Forelimb muscle (tissue), 1 donor: ENCODE measurements around the gene LOXHD1. TPM values are rescaled to one million over a fixed set of nuclear protein-coding genes. Genes with fewer than 3 reads are reported as not detected.

Experiments
- DNase-seq: peaks from one replicate; pipeline ENCODE4 v3.0.0-alpha.2; 2013; ENCODE audit warnings: low read depth
- polyA plus RNA-seq: library from polyadenylated mRNA; unstranded; fragments of 120-200 nt; gene quantifications from one replicate; pipeline ENCODE4 v1.2.1, GENCODE V29; 2013; ENCODE audit not compliant: insufficient read length

The LOXHD1 gene
- 3.2 TPM for polyA plus RNA-seq

GRCh38 chr18:46657115-46657955 is at the start of gene LOXHD1:
Gene LOXHD1 (minus strand): TSS chr18:46657220. CDS start chr18:46657033, 187 bp downstream.
- no peak for DNase-seq

- no peak for DNase-seq
Observed at GRCh38 chr18:46705521-46705920, 48.5 kb upstream of the LOXHD1 start.

DNA sequence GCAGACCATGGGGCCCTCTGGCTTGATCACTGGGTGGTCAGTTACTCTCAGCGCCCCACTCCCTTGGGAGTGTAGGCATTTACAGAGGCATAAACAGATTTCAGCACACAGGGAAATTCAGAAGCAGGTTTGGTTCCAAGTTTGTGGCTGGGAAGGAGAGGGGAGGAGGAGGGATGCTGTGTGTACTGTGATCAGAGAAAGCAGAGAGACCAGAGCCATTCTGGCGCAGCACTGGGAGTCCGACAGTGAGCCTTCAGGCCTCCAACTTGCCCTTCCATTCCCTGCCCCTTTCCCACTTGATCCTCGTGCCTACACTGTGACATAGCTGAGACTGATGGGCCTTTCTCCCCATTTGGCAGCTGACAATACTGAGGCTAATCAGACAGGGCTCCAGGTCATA is 47.8 kb upstream of the LOXHD1 start:
- DNase-seq, result no peak

DNA sequence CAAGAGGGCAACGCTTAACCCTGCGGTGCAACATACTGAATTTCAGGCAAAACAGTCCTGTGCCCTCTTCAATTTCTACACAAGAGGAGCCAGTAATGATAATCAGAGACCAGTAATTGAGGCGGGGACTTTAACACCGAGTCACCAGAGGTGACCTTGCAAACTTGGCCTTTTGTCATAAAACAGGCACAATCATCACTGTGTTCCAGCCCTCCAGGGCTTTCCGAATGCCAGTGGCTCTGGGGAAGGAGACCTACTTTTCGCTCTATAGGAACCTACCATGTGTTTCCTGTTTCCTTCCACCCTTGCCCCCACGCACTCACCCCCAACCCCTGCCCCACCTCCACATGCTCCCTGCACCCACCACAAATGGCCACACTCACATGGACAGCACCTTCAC is 47.2 kb upstream of the LOXHD1 start:
- DNase-seq, result no peak

- DNase-seq, result no peak
Observed at GRCh38 chr18:46702471-46702870, 45.5 kb upstream of the LOXHD1 start.

GRCh38 chr18:46700066-46700824 is 43.2 kb upstream of the LOXHD1 start:
- DNase-seq, result no peak

- DNase-seq, result no peak
Observed at GRCh38 chr18:46696702-46697101, 39.7 kb upstream of the LOXHD1 start.

DNA sequence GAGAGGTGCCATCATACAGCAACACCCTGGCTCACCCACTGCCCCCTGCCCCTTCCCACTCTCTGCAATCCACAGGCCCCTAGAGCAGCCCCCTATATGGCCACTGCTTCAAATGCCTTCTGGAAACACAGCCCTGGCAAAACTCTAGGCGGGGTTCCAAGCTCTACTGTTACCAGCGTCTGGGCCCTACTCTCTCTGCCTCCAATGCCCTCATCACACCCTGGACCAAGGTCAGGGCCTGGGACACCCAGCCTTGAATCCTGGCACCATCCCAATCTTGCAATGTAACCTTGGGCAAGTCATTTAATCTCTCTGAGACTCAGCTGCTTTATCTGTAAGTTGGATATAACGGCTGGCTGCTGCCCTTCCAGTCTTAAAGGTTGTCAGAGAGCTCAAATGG is 39.2 kb upstream of the LOXHD1 start:
- DNase-seq, result no peak

DNA sequence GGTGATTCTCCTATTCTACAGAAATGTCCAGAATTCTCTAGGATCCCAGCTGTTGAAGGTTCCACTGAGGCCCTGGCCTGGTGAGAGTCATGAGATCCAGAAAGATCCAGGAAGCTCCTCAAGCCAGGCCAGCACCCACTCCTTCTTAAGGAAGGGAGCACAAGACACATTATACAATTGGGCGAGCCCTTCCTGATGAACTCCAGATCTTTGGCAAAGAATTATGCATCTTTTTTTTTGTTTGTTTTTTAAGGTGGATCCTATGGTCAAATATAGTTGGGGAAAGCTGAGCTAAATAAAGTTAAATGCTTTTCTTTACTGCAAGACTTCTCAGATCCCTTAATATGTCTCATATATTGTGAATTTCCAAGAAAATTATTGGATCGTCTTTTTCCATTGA is 37.0 kb upstream of the LOXHD1 start:
- peak; percentile 5 for DNase-seq

DNA sequence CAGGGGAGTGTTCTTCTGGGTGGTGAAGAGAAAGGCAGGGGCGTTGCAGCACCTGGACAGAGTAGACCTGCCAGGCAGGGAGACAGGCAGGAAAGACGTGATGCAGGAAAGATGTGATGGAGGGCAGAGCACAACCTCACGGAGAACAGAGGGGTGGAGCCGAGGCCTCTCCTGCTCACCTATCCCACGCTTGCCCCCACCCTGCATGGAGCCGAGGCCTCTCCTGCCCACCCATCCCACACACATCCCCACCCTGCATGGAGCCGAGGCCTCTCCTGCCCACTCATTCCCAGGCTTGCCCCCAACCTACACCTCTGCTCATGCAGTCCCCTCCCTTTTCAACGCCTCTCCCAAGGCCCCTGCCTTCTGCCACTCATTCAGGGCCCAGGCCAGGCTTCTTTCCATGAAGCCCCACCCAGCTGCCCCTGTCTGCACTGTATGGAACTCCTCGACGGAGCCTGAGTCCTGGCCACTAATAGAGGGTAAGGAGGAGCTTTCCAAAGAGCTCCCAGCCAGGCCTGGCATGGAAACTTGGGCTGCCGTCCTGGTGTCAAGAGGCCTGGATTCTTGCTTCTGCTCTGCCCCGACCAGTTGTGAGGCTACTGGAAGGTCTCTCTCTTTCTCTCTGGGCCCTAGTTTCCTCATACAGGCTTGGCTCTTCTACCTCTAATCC is 32.0 kb upstream of the LOXHD1 start:
- DNase-seq, result no peak

DNA sequence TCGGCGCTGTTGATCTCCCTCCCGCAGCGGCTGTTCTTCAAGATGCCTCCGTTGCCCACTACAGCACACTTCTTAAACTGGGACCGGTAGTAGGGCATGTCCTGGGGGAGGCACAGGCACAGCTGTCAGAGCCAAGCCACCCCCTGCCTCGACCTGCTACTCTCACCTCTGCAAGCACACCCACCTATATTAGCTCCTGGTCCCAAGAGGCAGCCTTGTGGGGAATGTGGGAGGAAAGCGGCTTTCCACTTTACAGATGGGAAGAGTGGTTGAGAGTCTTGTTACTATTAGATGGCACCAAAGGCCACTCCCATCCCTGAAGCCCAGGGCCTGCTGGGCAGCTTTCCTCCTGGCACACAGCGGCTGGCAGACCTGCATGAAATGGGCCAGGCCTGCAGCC is 29.2 kb upstream of the LOXHD1 start:
- DNase-seq, result no peak

DNA sequence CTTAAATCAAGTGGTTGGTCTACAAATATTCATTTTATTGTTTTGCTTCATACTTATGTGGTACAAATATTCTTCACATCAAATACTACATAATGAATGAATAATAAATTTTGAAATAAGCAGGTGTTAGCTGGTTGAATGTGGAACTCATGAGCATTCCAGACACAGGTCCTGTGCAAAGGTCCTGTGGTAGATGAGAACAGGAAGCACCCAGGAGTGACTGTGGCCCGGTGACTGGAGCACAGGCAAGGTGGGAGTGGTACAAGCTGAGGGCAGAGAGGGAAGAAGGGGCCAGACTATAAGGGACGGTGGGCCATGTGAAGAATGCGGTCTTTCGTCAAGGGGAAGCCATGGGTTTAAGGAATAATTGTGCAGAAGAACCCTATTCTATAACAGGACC is 26.2 kb upstream of the LOXHD1 start:
- DNase-seq, result no peak

- no peak for DNase-seq
Observed at GRCh38 chr18:46680784-46681695, 24.0 kb upstream of the LOXHD1 start.

GRCh38 chr18:46679846-46680598 is 23.0 kb upstream of the LOXHD1 start:
- no peak for DNase-seq

GRCh38 chr18:46678785-46679399 is 21.9 kb upstream of the LOXHD1 start:
- DNase-seq, result no peak

DNA sequence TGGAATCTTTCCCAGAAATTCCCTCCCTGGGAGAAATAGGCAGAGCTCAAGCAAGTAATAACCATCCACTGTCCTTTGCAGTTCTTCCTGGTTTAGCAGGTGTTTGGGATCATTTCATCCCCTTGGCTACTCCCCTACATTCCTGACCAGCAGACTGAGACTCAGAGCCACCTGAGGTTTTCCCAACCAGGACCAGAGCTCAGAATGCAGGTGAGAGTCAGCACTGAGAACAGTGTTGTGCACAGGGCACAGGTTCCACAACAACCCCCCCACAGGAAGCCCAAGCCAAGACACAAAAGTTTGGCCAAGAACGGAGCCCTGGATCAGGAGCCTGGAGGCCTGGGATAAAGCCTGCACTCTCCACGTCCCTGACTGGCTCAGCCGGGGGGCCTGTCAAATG is 21.0 kb upstream of the LOXHD1 start:
- no peak for DNase-seq

GRCh38 chr18:46677611-46678010 is 20.6 kb upstream of the LOXHD1 start:
- no peak for DNase-seq

GRCh38 chr18:46676182-46676835 is 19.3 kb upstream of the LOXHD1 start:
- no peak for DNase-seq

- no peak for DNase-seq
Observed at GRCh38 chr18:46675112-46675511, 18.1 kb upstream of the LOXHD1 start.
